Measurements from ENCODE around the gene KPNB1. TPM values are rescaled to one million over a fixed set of nuclear protein-coding genes. Genes with fewer than 3 reads are reported as not detected.

KPNB1 gene
- total and polyA plus RNA-seq, 2 of the 8 experiments (the other 6 are each of a cell fraction or from before 2014, with no cell fraction given) = 171 to 625 TPM

GRCh38 chr17:47715669-47716325, 66.1 kb downstream of the KPNB1 start (continued):
- TF ChIP-seq CHD7 (IDR thresholded peaks at IDR 0.05; ENCODE audit: insufficient replicate concordance, low read length) (no peak), CEBPB (IDR thresholded peaks at IDR 0.05; ENCODE audit: low read depth, low read length) (no peak), RFX5 (IDR thresholded peaks at IDR 0.05; ENCODE audit: borderline replicate concordance, low read depth, low read length) (no peak), POU5F1 (IDR thresholded peaks at IDR 0.05; ENCODE audit: low read depth, low read length) (no peak), GTF2F1 (IDR thresholded peaks at IDR 0.05; ENCODE audit: borderline replicate concordance, low read depth, low read length) (no peak), MAFK (IDR thresholded peaks at IDR 0.05; ENCODE audit: low read depth, low read length) (no peak), POLR2AphosphoS5 (IDR thresholded peaks at IDR 0.05; ENCODE audit: low read depth, low read length) (no peak), HDAC2 (IDR thresholded peaks at IDR 0.05; ENCODE audit: borderline replicate concordance in 1 of 2, low read depth in 2 of 2, low read length in 2 of 2) (no peak), RBBP5 (IDR thresholded peaks at IDR 0.05; ENCODE audit: borderline replicate concordance, low read depth, low read length) (no peak), KDM1A (IDR thresholded peaks at IDR 0.05; ENCODE audit: borderline replicate concordance, low read length) (no peak), ZNF274 (IDR thresholded peaks at IDR 0.05; ENCODE audit: borderline replicate concordance, extremely low read depth, low read length) (no peak)
